IMR-90 (cell line): ENCODE measurements around the gene CDC25A. TPM values are rescaled to one million over a fixed set of nuclear protein-coding genes. Genes with fewer than 3 reads are reported as not detected.
A peak's percentile ranks its signal among the peaks of the same experiment; 100 is the strongest.

Experiments used
- ATAC-seq: fragments of 200-7000 bp; cut with Tn5 transposase; 2 replicates; pipeline ENCODE4 v1.9.1; 2020; ENCODE audit warnings: low read depth, mild to moderate bottlenecking, moderate library complexity
- BruUV-seq: library from RNA; stranded (reverse); fragments of 400-500 nt; replicated peaks from 2 replicates; lab custom pipeline; 2021; lab: Mats Ljungman, UMichigan
- CTCF ChIA-PET: fragments of 300-600 bp; formaldehyde crosslinking; extraction: SDS; loops from one replicate; lab custom pipeline; 2021; ENCODE audit warnings: antibody characterized with exemption; lab: Yijun Ruan, JAX
- POLR2A ChIA-PET: fragments of 300-600 bp; sonication (Branson Sonifier 250); formaldehyde crosslinking; loops from one replicate; lab custom pipeline; 2022; ENCODE audit warnings: antibody characterized with exemption; ENCODE audit not compliant: unreplicated experiment; lab: Charles Lee
- DNase-seq: peaks from one replicate; pipeline ENCODE4 v3.0.0; 2013
- H2AFZ ChIP-seq: replicated peaks from 2 replicates; pipeline ENCODE3; 2013; ENCODE audit warnings: low read length, mild to moderate bottlenecking; ENCODE audit not compliant: poor library complexity
- H2AK5ac ChIP-seq: 2 replicates; pipeline ENCODE4 v1.6.1; 2013; ENCODE audit warnings: low read depth, low read length, inconsistent platforms
- H2AK9ac ChIP-seq: replicated peaks from 2 replicates; pipeline ENCODE3; 2013; ENCODE audit warnings: mild to moderate bottlenecking, low read depth, low read length, moderate library complexity; ENCODE audit not compliant: poor library complexity
- H2BK120ac ChIP-seq: 2 replicates; pipeline ENCODE4 v1.6.1; 2013; ENCODE audit warnings: low read depth, low read length, inconsistent platforms
- H2BK15ac ChIP-seq: 3 replicates; pipeline ENCODE4 v1.6.1; 2013; ENCODE audit warnings: low read depth, low read length, inconsistent platforms
- H2BK20ac ChIP-seq: 2 replicates; pipeline ENCODE4 v1.6.1; 2013; ENCODE audit warnings: low read depth, mild to moderate bottlenecking, inconsistent platforms, low read length, moderate library complexity
- H2BK5ac ChIP-seq: 2 replicates; pipeline ENCODE4 v1.6.1; 2013; ENCODE audit warnings: mild to moderate bottlenecking, low read depth, low read length, inconsistent platforms; ENCODE audit not compliant: poor library complexity, severe bottlenecking
- H3K14ac ChIP-seq: replicated peaks from 2 replicates; pipeline ENCODE4 v1.6.1; 2013; ENCODE audit warnings: low read depth, low read length, inconsistent platforms
- H3K18ac ChIP-seq: 2 replicates; pipeline ENCODE4 v1.6.1; 2013; ENCODE audit warnings: low read depth, low read length, control low read depth
- H3K23ac ChIP-seq: 2 replicates; pipeline ENCODE4 v1.6.1; 2013; ENCODE audit warnings: low read depth, low read length, inconsistent platforms
- H3K27ac ChIP-seq: 2 replicates; pipeline ENCODE4 v1.5.1; 2013; ENCODE audit warnings: mild to moderate bottlenecking, control low read depth, low read length; ENCODE audit not compliant: insufficient read depth
- H3K27me3 ChIP-seq: 2 replicates; pipeline ENCODE4 v1.6.1; 2013; ENCODE audit warnings: low read length; ENCODE audit not compliant: control insufficient read depth, insufficient read depth
- H3K36me3 ChIP-seq: 2 replicates; pipeline ENCODE4 v1.6.1; 2013; ENCODE audit warnings: low read length, mixed read lengths; ENCODE audit not compliant: control insufficient read depth, insufficient read depth
- H3K4ac ChIP-seq: 2 replicates; pipeline ENCODE4 v1.6.1; 2013; ENCODE audit warnings: low read depth, low read length, inconsistent platforms
- H3K4me1 ChIP-seq: 2 replicates; pipeline ENCODE4 v1.6.1; 2013; ENCODE audit warnings: low read length, mixed read lengths; ENCODE audit not compliant: control insufficient read depth, insufficient read depth
- H3K4me2 ChIP-seq: 2 replicates; pipeline ENCODE4 v1.6.1; 2013; ENCODE audit warnings: low read depth, mild to moderate bottlenecking, control low read depth, low read length, moderate library complexity
- H3K4me3 ChIP-seq: 2 replicates; pipeline ENCODE4 v1.5.1; 2013; ENCODE audit warnings: low read depth, mild to moderate bottlenecking, control low read depth, low read length, moderate library complexity; ENCODE audit not compliant: insufficient read depth
- H3K56ac ChIP-seq: 2 replicates; pipeline ENCODE4 v1.6.1; 2013; ENCODE audit warnings: low read length, inconsistent platforms; ENCODE audit not compliant: insufficient read depth; ENCODE audit errors: extremely low read depth
- H3K79me1 ChIP-seq, 2 experiments: 2 replicates each; pipeline ENCODE4 v1.6.1; 2013; ENCODE audit warnings: low read length in 2 of 2, inconsistent platforms in 1 of 2, low read depth in 1 of 2
- H3K9ac ChIP-seq: 2 replicates; pipeline ENCODE4 v1.6.1; 2013; ENCODE audit warnings: low read depth, low read length, control low read depth
- H3K9me1 ChIP-seq: 2 replicates; pipeline ENCODE4 v1.6.1; 2013; ENCODE audit warnings: low read length, inconsistent platforms; ENCODE audit not compliant: insufficient read depth
- H3K9me3 ChIP-seq: 2 replicates; pipeline ENCODE4 v1.6.1; 2013; ENCODE audit warnings: low read length; ENCODE audit not compliant: control insufficient read depth, insufficient read depth
- H4K20me1 ChIP-seq: 2 replicates; pipeline ENCODE4 v1.6.1; 2013; ENCODE audit warnings: low read length, inconsistent platforms; ENCODE audit not compliant: insufficient read depth
- H4K5ac ChIP-seq: 2 replicates; pipeline ENCODE4 v1.6.1; 2013; ENCODE audit warnings: mild to moderate bottlenecking, low read depth, low read length, control low read depth
- H4K8ac ChIP-seq, 2 experiments: 2 replicates each; pipeline ENCODE4 v1.6.1; 2013; ENCODE audit warnings: low read depth in 2 of 2, low read length in 2 of 2, control low read depth in 1 of 2, inconsistent platforms in 1 of 2
- H4K91ac ChIP-seq: 2 replicates; pipeline ENCODE4 v1.6.1; 2013; ENCODE audit warnings: low read depth, low read length, inconsistent platforms; ENCODE audit not compliant: insufficient read depth
- CEBPB ChIP-seq: IDR thresholded peaks from 2 replicates; pipeline ENCODE4 v1.6.1; 2012; ENCODE audit warnings: low read depth, low read length, improper control_type of control experiment
- MAZ ChIP-seq: IDR thresholded peaks from 2 replicates; pipeline ENCODE4 v1.6.1; 2012; ENCODE audit warnings: low read depth, mild to moderate bottlenecking, low read length, improper control_type of control experiment, moderate library complexity, borderline replicate concordance
- RFX5 ChIP-seq: IDR thresholded peaks from 2 replicates; pipeline ENCODE4 v1.8.0; 2012; ENCODE audit warnings: low read depth, mild to moderate bottlenecking, low read length, moderate library complexity
- WGBS, 2 experiments: methylation state at CpG; one replicate each; pipeline versions ENCODE4 v1.1.5 to v1.1.7; 2013; ENCODE audit warnings: missing lambda C conversion rate in 2 of 2; ENCODE audit not compliant: insufficient read length in 1 of 2; ENCODE audit errors: extremely low coverage in 2 of 2; 5-methylcytosine and 5-hydroxymethylcytosine counted together
- dilution Hi-C: fragments of 300-500 bp; cut with HindIII; formaldehyde crosslinking; loops from one replicate; pipeline ENCODE4 v1.14.3; 2018; ENCODE audit warnings: low sequenced_read_pairs; ENCODE audit not compliant: unreplicated experiment
- in situ Hi-C: fragments of 300-500 bp; cut with MboI; formaldehyde crosslinking; loops from 3 replicates; pipeline ENCODE4 v1.14.3; 2019; ENCODE audit warnings: low sequenced_read_pairs, inconsistent platforms, mixed read lengths
- intact Hi-C: fragments of 100-400 bp; cut with micrococcal nuclease; formaldehyde crosslinking; loops from 2 replicates; pipeline ENCODE4 v1.10.0; 2022
- polyA plus RNA-seq, 3 experiments: library from polyadenylated mRNA; depleted of rRNA; stranded (reverse); fragments of >200 nt; gene quantifications; 2 replicates each; pipeline ENCODE4 v1.2.3, GENCODE V29; 2012; ENCODE audit warnings: low replicate concordance in 1 of 3
- total RNA-seq: library from RNA; depleted of rRNA; stranded (reverse); fragments of >200 nt; gene quantifications from 2 replicates; pipeline ENCODE4 v1.2.3, GENCODE V29; 2012

CDC25A gene
- total and polyA plus RNA-seq, 2 of the 4 experiments (the other 2 are of a cell fraction): 4.2 to 10.6 TPM

DNA sequence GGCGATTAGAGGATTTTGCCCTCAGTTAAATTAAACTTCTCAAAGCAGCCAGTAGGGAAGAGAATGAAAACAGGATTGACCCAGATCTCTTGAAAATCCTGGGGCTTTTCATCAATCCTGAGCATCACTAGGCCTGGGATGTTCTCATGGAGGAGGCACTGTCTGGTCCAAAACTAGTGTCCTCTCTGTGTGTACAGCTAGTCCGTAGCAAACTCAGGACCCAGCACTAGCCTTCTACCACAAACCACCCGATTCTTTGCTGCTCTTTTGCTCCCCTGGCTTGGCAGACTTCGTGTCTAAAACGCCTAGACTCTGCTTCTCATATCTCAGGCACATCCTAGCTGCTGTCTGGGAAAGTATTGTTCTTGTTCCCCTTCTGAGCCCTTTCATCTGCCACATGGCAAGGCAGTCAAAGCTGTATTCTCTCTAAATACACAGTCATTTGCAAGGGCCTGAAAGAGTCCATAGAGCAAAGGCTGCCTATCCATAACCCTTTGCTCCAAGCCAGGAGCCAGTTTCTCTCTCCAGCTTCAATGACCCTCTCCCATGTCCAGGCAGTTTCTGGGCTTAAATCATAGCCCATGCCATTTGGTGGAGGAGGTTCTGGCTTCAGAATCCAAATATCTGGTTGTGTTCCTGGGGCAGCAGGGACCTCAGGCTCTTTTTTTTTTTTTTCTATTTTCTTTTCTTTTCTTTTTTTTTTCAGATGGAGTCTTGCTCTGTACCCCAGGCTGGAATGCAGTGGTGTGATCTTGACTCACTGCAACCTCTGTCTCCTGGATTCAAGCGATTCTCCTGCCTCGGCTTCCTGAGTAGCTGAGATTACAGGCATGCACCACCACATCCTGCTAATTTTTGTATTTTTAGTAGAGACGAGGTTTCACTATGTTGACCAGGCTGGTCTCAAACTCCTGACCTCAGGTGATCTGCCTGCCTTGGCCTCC lies 52.4 kb downstream of the CDC25A start:
- Histone ChIP-seq H3K9me1 (0 out of 2 replicates have a peak, but pooled peaks cover 4% of the 10 kb centered on the region), H2AFZ (peak overlapping the region; percentile 83), H3K79me1 (no peaks in the 10 kb centered on the region), H4K20me1 (no peaks in the 10 kb centered on the region), H3K4me2 (no peak overlapping the region), H2BK20ac (peak overlapping the region; percentile 55), H2AK5ac (0 out of 2 replicates have a peak overlapping the region, but pooled peaks have one; percentile 29), H2BK5ac (no peak overlapping the region), H4K8ac (peak overlapping the region in 1 of 2 experiments; percentile 62; a peak in 1 of 4 replicates), H2BK15ac (peak overlapping the region; percentile 50; the same call in 2 of the 3 replicates), H4K91ac (no peak overlapping the region), H3K4me1 (peaks cover 13% of the 10 kb centered on the region), H3K27ac (no peak overlapping the region), H3K4me3 (no peak overlapping the region), H3K9ac (no peak overlapping the region), H3K36me3 (no peaks in the 10 kb centered on the region), H3K9me3 (no peaks in the 10 kb centered on the region), H2AK9ac (peak overlapping the region; percentile 77), H3K4ac (peak overlapping the region; percentile 31; the same call in 1 of the 2 replicates), H4K5ac (peak overlapping the region; percentile 9; the same call in 1 of the 2 replicates), H3K27me3 (no peaks in the 10 kb centered on the region), H3K23ac (peak overlapping the region; percentile 71; the same call in 1 of the 2 replicates), H2BK120ac (peak overlapping the region; percentile 38; the same call in 1 of the 2 replicates), H3K56ac (no peak overlapping the region), H3K14ac (peak overlapping the region; percentile 55), H3K18ac (peak overlapping the region; percentile 13; the same call in 1 of the 2 replicates)
- CTCF ChIA-PET: interaction anchor here (0.6 kb wide), 1 partner anchor 29 kb away, joined by 4 read pairs; no protein-coding TSS in a partner anchor
- POLR2A ChIA-PET: no interaction called here
- ATAC-seq (peak; percentile 57), DNase-seq (peak; percentile 43)
- dilution Hi-C loops: no loop called here
- no TSS peak for BruUV-seq
- TF ChIP-seq MAZ (no peak), RFX5 (no peak), CEBPB (no peak)
- in situ Hi-C loops: no loop called here
- intact Hi-C loops: no loop called here
- WGBS, 2 experiments: 60% methylated on average over 1 of the region's 8 CpGs; no CpG with 5 or more reads in 1 of the 2 experiments
